ENCODE data around the gene IFT172.

DNA sequence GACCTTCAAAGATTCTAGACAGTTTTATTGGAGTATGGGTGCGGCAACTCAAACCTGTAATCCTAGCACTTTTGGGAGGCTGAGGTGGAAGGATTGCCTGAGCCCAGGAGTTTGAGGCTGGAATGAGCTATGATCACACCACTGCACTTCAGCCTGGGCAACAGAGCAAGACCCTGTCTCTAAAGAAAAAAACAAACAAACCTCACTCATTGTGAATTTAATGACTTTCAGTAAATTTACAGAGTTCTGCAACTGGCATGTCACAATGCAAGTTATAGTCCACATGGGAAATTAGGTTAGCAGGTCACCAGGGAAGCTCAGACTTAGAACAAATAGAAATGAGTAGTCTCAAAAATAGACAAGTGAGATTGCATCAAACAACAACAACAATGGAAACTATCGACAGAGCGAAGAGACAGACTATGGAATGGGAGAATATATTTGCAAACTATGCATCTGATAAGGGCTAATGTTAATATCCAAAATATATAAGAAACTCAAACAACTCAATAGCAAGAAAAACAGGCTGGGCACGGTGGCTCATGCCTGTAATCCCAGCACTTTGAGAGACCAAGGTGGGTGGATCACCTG lies 67.8 kb downstream of the IFT172 start:
- TF ChIP-seq, protein P1, sequence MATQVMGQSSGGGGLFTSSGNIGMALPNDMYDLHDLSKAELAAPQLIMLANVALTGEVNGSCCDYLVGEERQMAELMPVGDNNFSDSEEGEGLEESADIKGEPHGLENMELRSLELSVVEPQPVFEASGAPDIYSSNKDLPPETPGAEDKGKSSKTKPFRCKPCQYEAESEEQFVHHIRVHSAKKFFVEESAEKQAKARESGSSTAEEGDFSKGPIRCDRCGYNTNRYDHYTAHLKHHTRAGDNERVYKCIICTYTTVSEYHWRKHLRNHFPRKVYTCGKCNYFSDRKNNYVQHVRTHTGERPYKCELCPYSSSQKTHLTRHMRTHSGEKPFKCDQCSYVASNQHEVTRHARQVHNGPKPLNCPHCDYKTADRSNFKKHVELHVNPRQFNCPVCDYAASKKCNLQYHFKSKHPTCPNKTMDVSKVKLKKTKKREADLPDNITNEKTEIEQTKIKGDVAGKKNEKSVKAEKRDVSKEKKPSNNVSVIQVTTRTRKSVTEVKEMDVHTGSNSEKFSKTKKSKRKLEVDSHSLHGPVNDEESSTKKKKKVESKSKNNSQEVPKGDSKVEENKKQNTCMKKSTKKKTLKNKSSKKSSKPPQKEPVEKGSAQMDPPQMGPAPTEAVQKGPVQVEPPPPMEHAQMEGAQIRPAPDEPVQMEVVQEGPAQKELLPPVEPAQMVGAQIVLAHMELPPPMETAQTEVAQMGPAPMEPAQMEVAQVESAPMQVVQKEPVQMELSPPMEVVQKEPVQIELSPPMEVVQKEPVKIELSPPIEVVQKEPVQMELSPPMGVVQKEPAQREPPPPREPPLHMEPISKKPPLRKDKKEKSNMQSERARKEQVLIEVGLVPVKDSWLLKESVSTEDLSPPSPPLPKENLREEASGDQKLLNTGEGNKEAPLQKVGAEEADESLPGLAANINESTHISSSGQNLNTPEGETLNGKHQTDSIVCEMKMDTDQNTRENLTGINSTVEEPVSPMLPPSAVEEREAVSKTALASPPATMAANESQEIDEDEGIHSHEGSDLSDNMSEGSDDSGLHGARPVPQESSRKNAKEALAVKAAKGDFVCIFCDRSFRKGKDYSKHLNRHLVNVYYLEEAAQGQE (IDR thresholded peaks at IDR 0.05; ENCODE audit: insufficient read depth in 1 of 2, low read depth in 2 of 2, low read length in 2 of 2): no peak
- no peak for TF ChIP-seq POLR2AphosphoS5 (IDR thresholded peaks at IDR 0.05; ENCODE audit: low read depth, low read length)
